Neural cell (in vitro differentiated cells): ENCODE results near the gene ME2. TPM values are rescaled to one million over a fixed set of nuclear protein-coding genes. Genes with fewer than 3 reads are reported as not detected.

ENCODE experiments used
- H2AFZ ChIP-seq: fragments of 200-600, 300-800 bp; sonication (generic), shearing (Covaris generic); 2 replicates; pipeline ENCODE4 v1.6.0; 2014; ENCODE audit warnings: low read depth, mild to moderate bottlenecking, antibody characterized with exemption, low read length, moderate library complexity
- H3F3A ChIP-seq: fragments of 200-600 bp; shearing (Covaris generic); 2 replicates; pipeline ENCODE4 v1.6.1; 2016; ENCODE audit warnings: mild to moderate bottlenecking, moderate library complexity, mixed read lengths, antibody characterized with exemption, low read length; ENCODE audit not compliant: insufficient read depth, poor library complexity, severe bottlenecking
- H3K27ac ChIP-seq: fragments of 200-600, 300-800 bp; sonication (generic), shearing (Covaris generic); 2 replicates; pipeline ENCODE4 v1.5.1; 2014; ENCODE audit warnings: mild to moderate bottlenecking, low read length, moderate library complexity
- H3K27me3 ChIP-seq: fragments of 300-800, 200-600 bp; sonication (generic), shearing (Covaris generic); 2 replicates; pipeline ENCODE4 v1.6.0; 2014; ENCODE audit warnings: mild to moderate bottlenecking, low read depth, low read length, moderate library complexity; ENCODE audit not compliant: insufficient read depth
- H3K36me3 ChIP-seq: fragments of 300-800, 200-600 bp; sonication (generic), shearing (Covaris generic); 2 replicates; pipeline ENCODE4 v1.5.1; 2014; ENCODE audit warnings: mild to moderate bottlenecking, antibody characterized with exemption, low read length, moderate library complexity; ENCODE audit not compliant: insufficient read depth
- H3K4me2 ChIP-seq: fragments of 300-800, 200-600 bp; sonication (generic), shearing (Covaris generic); 2 replicates; pipeline ENCODE4 v1.6.0; 2014; ENCODE audit warnings: mild to moderate bottlenecking, low read length
- H3K4me3 ChIP-seq: fragments of 300-800, 200-600 bp; sonication (generic), shearing (Covaris generic); 2 replicates; pipeline ENCODE4 v1.5.1; 2014; ENCODE audit warnings: mild to moderate bottlenecking, low read length, moderate library complexity
- H3K79me2 ChIP-seq: fragments of 200-600 bp; shearing (Covaris generic); replicated peaks from 2 replicates; pipeline ENCODE4 v1.6.0; 2014; ENCODE audit warnings: mild to moderate bottlenecking, low read length, moderate library complexity; ENCODE audit not compliant: insufficient read depth
- H3K9ac ChIP-seq: fragments of 300-800, 200-600 bp; sonication (generic), shearing (Covaris generic); 2 replicates; pipeline ENCODE4 v1.6.1; 2016; ENCODE audit warnings: mild to moderate bottlenecking, low read length, mixed read lengths
- H3K9me2 ChIP-seq: fragments of 200-600 bp; shearing (Covaris generic); 2 replicates; pipeline ENCODE4 v1.6.1; 2016; ENCODE audit warnings: mild to moderate bottlenecking, low read length, mixed read lengths; ENCODE audit not compliant: insufficient read depth
- H3K9me3 ChIP-seq: fragments of 200-600, 300-800 bp; sonication (generic), shearing (Covaris generic); 2 replicates; pipeline ENCODE4 v1.6.1; 2016; ENCODE audit warnings: mild to moderate bottlenecking, mixed run types, low read length, moderate library complexity, mixed read lengths
- H4K20me1 ChIP-seq: fragments of 200-600 bp; shearing (Covaris generic); 2 replicates; pipeline ENCODE4 v1.6.1; 2016; ENCODE audit warnings: mild to moderate bottlenecking, mixed run types; ENCODE audit not compliant: insufficient read depth
- CTCF ChIP-seq: fragments of 450-650 bp; IDR thresholded peaks from 2 replicates; pipeline ENCODE4 v1.5.1; 2014; ENCODE audit warnings: antibody characterized with exemption, mild to moderate bottlenecking, moderate library complexity; ENCODE audit not compliant: poor library complexity, severe bottlenecking
- EP300 ChIP-seq: fragments of 450-650 bp; conservative IDR thresholded peaks from 2 replicates; pipeline ENCODE4 v1.6.1; 2014; ENCODE audit warnings: antibody characterized with exemption, mild to moderate bottlenecking, moderate library complexity; ENCODE audit not compliant: poor library complexity, severe bottlenecking
- EZH2 ChIP-seq: fragments of 200-600, 300-800 bp; shearing (Covaris generic), sonication (generic); IDR thresholded peaks from 2 replicates; pipeline ENCODE4 v1.6.1; 2014; ENCODE audit warnings: antibody characterized with exemption, low read length, borderline replicate concordance, mild to moderate bottlenecking; ENCODE audit not compliant: insufficient read depth, poor library complexity, severe bottlenecking
- MXI1 ChIP-seq: fragments of 450-650 bp; conservative IDR thresholded peaks from 2 replicates; pipeline ENCODE4 v1.6.1; 2014; ENCODE audit warnings: antibody characterized with exemption, mild to moderate bottlenecking; ENCODE audit not compliant: poor library complexity, severe bottlenecking
- POLR2AphosphoS5 ChIP-seq: IDR thresholded peaks from 2 replicates; pipeline ENCODE4 v1.6.1; 2012
- RAD21 ChIP-seq: fragments of 450-650 bp; conservative IDR thresholded peaks from 2 replicates; pipeline ENCODE4 v1.6.1; 2014; ENCODE audit warnings: antibody characterized with exemption, mild to moderate bottlenecking, moderate library complexity
- REST ChIP-seq: IDR thresholded peaks from 2 replicates; pipeline ENCODE4 v1.6.1; 2012; ENCODE audit warnings: borderline replicate concordance
- SMC3 ChIP-seq: fragments of 450-650 bp; conservative IDR thresholded peaks from 2 replicates; pipeline ENCODE4 v1.6.1; 2014; ENCODE audit warnings: antibody characterized with exemption, mild to moderate bottlenecking, moderate library complexity; ENCODE audit not compliant: poor library complexity
- TAF1 ChIP-seq: IDR thresholded peaks from 2 replicates; pipeline ENCODE4 v1.6.1; 2012; ENCODE audit warnings: low read depth
- polyA plus RNA-seq: library from polyadenylated mRNA; depleted of rRNA; stranded (reverse); fragments of >200 nt; gene quantifications from 2 replicates; pipeline ENCODE4 v1.2.3, GENCODE V29; 2014

Gene ME2
- polyA plus RNA-seq, 1 donor from 2014 or later, result 76.2 TPM

GRCh38 chr18:50842846-50843245 lies 36.1 kb upstream of the ME2 start:
- Histone ChIP-seq H3F3A (no peaks in the 10 kb centered on the region), H3K27ac (no peak overlapping the region), H3K4me3 (no peak overlapping the region), H3K9me3 (no peaks in the 10 kb centered on the region), H3K4me2 (no peak overlapping the region), H3K36me3 (no peaks in the 10 kb centered on the region), H4K20me1 (no peaks in the 10 kb centered on the region), H2AFZ (no peak overlapping the region), H3K9me2 (no peaks in the 10 kb centered on the region), H3K9ac (no peak overlapping the region), H3K79me2 (no peaks in the 10 kb centered on the region), H3K27me3 (no peaks in the 10 kb centered on the region)
- TF ChIP-seq RAD21, result no peak
- no peak for TF ChIP-seq MXI1
- no peak for TF ChIP-seq EP300

- H3K4me2 ChIP-seq, result no peak overlapping the region
- no peaks in the 10 kb centered on the region for H3K27me3 ChIP-seq
- H4K20me1 ChIP-seq, result no peaks in the 10 kb centered on the region
- H2AFZ ChIP-seq, result no peak overlapping the region
- no peak overlapping the region for H3K4me3 ChIP-seq
- H3K79me2 ChIP-seq, result no peaks in the 10 kb centered on the region
- no peak for TF ChIP-seq EZH2
- TF ChIP-seq CTCF, result no peak
- TF ChIP-seq REST, result no peak
- TF ChIP-seq TAF1, result no peak
- no peak for TF ChIP-seq SMC3
- TF ChIP-seq MXI1, result no peak
- TF ChIP-seq RAD21, result no peak
- no peak for TF ChIP-seq POLR2AphosphoS5
- no peak for TF ChIP-seq EP300
- no peaks in the 10 kb centered on the region for H3K9me3 ChIP-seq
- H3K9ac ChIP-seq, result no peak overlapping the region
- H3F3A ChIP-seq, result no peaks in the 10 kb centered on the region
- H3K27ac ChIP-seq, result no peak overlapping the region
- H3K9me2 ChIP-seq, result no peaks in the 10 kb centered on the region
- no peaks in the 10 kb centered on the region for H3K36me3 ChIP-seq
Observed at GRCh38 chr18:50844554-50844953, 34.4 kb upstream of the ME2 start.

GRCh38 chr18:50844960-50845359 lies 34.0 kb upstream of the ME2 start:
- Histone ChIP-seq H3K4me3 (no peak overlapping the region), H3K9ac (no peak overlapping the region), H3K79me2 (no peaks in the 10 kb centered on the region), H4K20me1 (no peaks in the 10 kb centered on the region), H3K27ac (no peak overlapping the region), H3K36me3 (no peaks in the 10 kb centered on the region), H2AFZ (no peak overlapping the region), H3K9me3 (no peaks in the 10 kb centered on the region), H3K9me2 (no peaks in the 10 kb centered on the region), H3F3A (no peaks in the 10 kb centered on the region), H3K27me3 (no peaks in the 10 kb centered on the region), H3K4me2 (no peak overlapping the region)
- TF ChIP-seq MXI1 (no peak), RAD21 (no peak), POLR2AphosphoS5 (no peak), REST (no peak), EP300 (no peak), SMC3 (no peak), CTCF (no peak), EZH2 (no peak), TAF1 (no peak)
